Measurements from ENCODE around the gene ENDOG. TPM values are rescaled to one million over a fixed set of nuclear protein-coding genes. Genes with fewer than 3 reads are reported as not detected.
"Not testable (repeated sequence)": the region's sequence is repeated elsewhere in the genome, so short reads cannot be mapped to it uniquely, and the experiment has no call there.

The ENDOG gene
- 10 to 100 TPM in 1 of 3 donors, 1 to 10 TPM in 2; 7.5 to 13.2 (median 8.5) TPM for polyA plus RNA-seq (ENCODE audit: insufficient read length in 3 of 3)
- long read RNA-seq, donor 1, transcript ENDOG-201 (3 exons, 1,172 nt), result major isoform, 11 of 11 reads
- long read RNA-seq, donor 1, partial matches to known transcripts, result 0 of 11 reads
- long read RNA-seq, donor 1, other reads (novel, unspliced or antisense), result 0 of 11 reads
- long read RNA-seq, donor 2, transcript ENDOG-201 (3 exons, 1,172 nt), result major isoform, 13 of 13 reads
- long read RNA-seq, donor 2, partial matches to known transcripts, result 0 of 13 reads
- long read RNA-seq, donor 2, other reads (novel, unspliced or antisense), result 0 of 13 reads
- long read RNA-seq, donor 3, transcript ENDOG-201 (3 exons, 1,172 nt), result major isoform, 24 of 24 reads
- long read RNA-seq, donor 3, partial matches to known transcripts, result 0 of 24 reads
- long read RNA-seq, donor 3, other reads (novel, unspliced or antisense), result 0 of 24 reads
- long read RNA-seq, donor 4, transcript ENDOG-201 (3 exons, 1,172 nt), result major isoform, 15 of 22 reads
- long read RNA-seq, donor 4, partial matches to known transcripts, result 7 of 22 reads
- long read RNA-seq, donor 4, other reads (novel, unspliced or antisense), result 0 of 22 reads
- long read RNA-seq, donor 5, result 0 reads
- long read RNA-seq, donor 6, transcript ENDOG-201 (3 exons, 1,172 nt), result major isoform, 17 of 17 reads
- long read RNA-seq, donor 6, partial matches to known transcripts, result 0 of 17 reads
- long read RNA-seq, donor 6, other reads (novel, unspliced or antisense), result 0 of 17 reads
- long read RNA-seq, donor 7, transcript ENDOG-201 (3 exons, 1,172 nt), result major isoform, 25 of 25 reads
- long read RNA-seq, donor 7, partial matches to known transcripts, result 0 of 25 reads
- long read RNA-seq, donor 7, other reads (novel, unspliced or antisense), result 0 of 25 reads
- long read RNA-seq, donor 8, transcript ENDOG-201 (3 exons, 1,172 nt), result major isoform, 31 of 31 reads
- long read RNA-seq, donor 8, partial matches to known transcripts, result 0 of 31 reads
- long read RNA-seq, donor 8, other reads (novel, unspliced or antisense), result 0 of 31 reads
- long read RNA-seq, donor 9, transcript ENDOG-201 (3 exons, 1,172 nt), result major isoform, 13 of 13 reads
- long read RNA-seq, donor 9, partial matches to known transcripts, result 0 of 13 reads
- long read RNA-seq, donor 9, other reads (novel, unspliced or antisense), result 0 of 13 reads
- long read RNA-seq, donor 10, transcript ENDOG-201 (3 exons, 1,172 nt), result major isoform, 23 of 48 reads
- long read RNA-seq, donor 10, partial matches to known transcripts, result 25 of 48 reads
- long read RNA-seq, donor 10, other reads (novel, unspliced or antisense), result 0 of 48 reads
- long read RNA-seq, donor 11, transcript ENDOG-201 (3 exons, 1,172 nt), result major isoform, 7 of 13 reads
- long read RNA-seq, donor 11, partial matches to known transcripts, result 6 of 13 reads
- long read RNA-seq, donor 11, other reads (novel, unspliced or antisense), result 0 of 13 reads
- long read RNA-seq, donor 12, transcript ENDOG-201 (3 exons, 1,172 nt), result major isoform, 6 of 6 reads
- long read RNA-seq, donor 12, partial matches to known transcripts, result 0 of 6 reads
- long read RNA-seq, donor 12, other reads (novel, unspliced or antisense), result 0 of 6 reads
- long read RNA-seq, donor 13, result 0 reads
- long read RNA-seq, donor 14, transcript ENDOG-201 (3 exons, 1,172 nt), result major isoform, 16 of 16 reads
- long read RNA-seq, donor 14, partial matches to known transcripts, result 0 of 16 reads
- long read RNA-seq, donor 14, other reads (novel, unspliced or antisense), result 0 of 16 reads
- long read RNA-seq, donor 15, transcript ENDOG-201 (3 exons, 1,172 nt), result major isoform, 12 of 12 reads
- long read RNA-seq, donor 15, partial matches to known transcripts, result 0 of 12 reads
- long read RNA-seq, donor 15, other reads (novel, unspliced or antisense), result 0 of 12 reads
- long read RNA-seq, donor 16, transcript ENDOG-201 (3 exons, 1,172 nt), result major isoform, 50 of 76 reads
- long read RNA-seq, donor 16, partial matches to known transcripts, result 21 of 76 reads
- long read RNA-seq, donor 16, other reads (novel, unspliced or antisense), result 5 of 76 reads

- DNase-seq (ENCODE audit: extremely low read depth in 1 of 11, low read depth in 9 of 11, low spot score in 4 of 11), result peak; percentile 90 to 97 (median 95)
These were observed at the start of gene ENDOG for GRCh38 chr9:128818099-128818838. ENDOG (plus strand) TSS chr9:128818500; CDS start chr9:128818685, 185 bp downstream.

GRCh38 chr9:128768606-128769005 lies 49.7 kb upstream of the ENDOG start:
- no peak for DNase-seq (ENCODE audit: extremely low read depth in 1 of 11, low read depth in 9 of 11, low spot score in 4 of 11)

- DNase-seq (ENCODE audit: extremely low read depth in 1 of 11, low read depth in 9 of 11, low spot score in 4 of 11), result no peak
These were observed 47.8 kb upstream of the ENDOG start for GRCh38 chr9:128770286-128771030.

GRCh38 chr9:128771094-128771721 lies 47.1 kb upstream of the ENDOG start:
- peak in 2 of 11 donors; percentile 17 to 28 for DNase-seq (ENCODE audit: extremely low read depth in 1 of 11, low read depth in 9 of 11, low spot score in 4 of 11)

GRCh38 chr9:128771745-128772519 lies 46.4 kb upstream of the ENDOG start, which contains the start of gene ZER1:
ZER1 (minus strand) TSS chr9:128771927; CDS start chr9:128755565, 16,362 bp downstream.
- DNase-seq (ENCODE audit: extremely low read depth in 1 of 11, low read depth in 9 of 11, low spot score in 4 of 11), result peak; percentile 62 to 91 (median 85)

GRCh38 chr9:128773049-128773448 lies 45.3 kb upstream of the ENDOG start:
- no peak for DNase-seq (ENCODE audit: extremely low read depth in 1 of 11, low read depth in 9 of 11, low spot score in 4 of 11)

GRCh38 chr9:128774804-128775203 lies 43.5 kb upstream of the ENDOG start:
- DNase-seq (ENCODE audit: extremely low read depth in 1 of 11, low read depth in 9 of 11, low spot score in 4 of 11), result no peak

- not testable (repeated sequence) for DNase-seq (ENCODE audit: extremely low read depth in 1 of 11, low read depth in 9 of 11, low spot score in 4 of 11)
These were observed 38.2 kb upstream of the ENDOG start for GRCh38 chr9:128780093-128780492.

- DNase-seq (ENCODE audit: extremely low read depth in 1 of 11, low read depth in 9 of 11, low spot score in 4 of 11), result no peak
These were observed 36.9 kb upstream of the ENDOG start for GRCh38 chr9:128781187-128782070.

- DNase-seq (ENCODE audit: extremely low read depth in 1 of 11, low read depth in 9 of 11, low spot score in 4 of 11), result no peak
These were observed 35.6 kb upstream of the ENDOG start for GRCh38 chr9:128782669-128783068.

- DNase-seq (ENCODE audit: extremely low read depth in 1 of 11, low read depth in 9 of 11, low spot score in 4 of 11), result no peak
These were observed 32.9 kb upstream of the ENDOG start for GRCh38 chr9:128785427-128785826.

- DNase-seq (ENCODE audit: extremely low read depth in 1 of 11, low read depth in 9 of 11, low spot score in 4 of 11), result peak; percentile 35 to 76 (median 70)
These were observed 31.4 kb upstream of the ENDOG start, which contains the start of gene TBC1D13 for GRCh38 chr9:128786681-128787601. TBC1D13 (plus strand) TSS chr9:128787253; CDS start chr9:128787354, 101 bp downstream.

- peak in 1 of 11 donors; percentile 13 for DNase-seq (ENCODE audit: extremely low read depth in 1 of 11, low read depth in 9 of 11, low spot score in 4 of 11)
These were observed 30.6 kb upstream of the ENDOG start for GRCh38 chr9:128787659-128788058.
